ENCODE data around the gene OGA.

The OGA gene

GRCh38 chr10:101848408-101848807 is 30.2 kb upstream of the OGA start:
- H3K9me3 ChIP-seq (replicated peaks; ENCODE audit: insufficient read depth, low read length) = no peaks in the 10 kb centered on the region
- H2AFZ ChIP-seq (ENCODE audit: low read length) = no peak overlapping the region
- H3K4me2 ChIP-seq (ENCODE audit: low read depth, low read length) = no peak overlapping the region
- H4K20me1 ChIP-seq (ENCODE audit: insufficient read depth, low read length) = no peaks in the 10 kb centered on the region
- H3K9ac ChIP-seq (ENCODE audit: low read length) = no peak overlapping the region
- H3K36me3 ChIP-seq (replicated peaks; ENCODE audit: insufficient read depth, low read length) = no peaks in the 10 kb centered on the region
- no peaks in the 10 kb centered on the region for H3K79me2 ChIP-seq (ENCODE audit: low read length)
- no peaks in the 10 kb centered on the region for H3K4me1 ChIP-seq (ENCODE audit: low read length)
- DNase-seq = no peak
- TF ChIP-seq EZH2phosphoT487 (IDR thresholded peaks at IDR 0.05; ENCODE audit: low read length) (no peak), CTCF (IDR thresholded peaks at IDR 0.05; ENCODE audit: low read length) (no peak), EZH2 (optimal IDR thresholded peaks at IDR 0.05; ENCODE audit: low read depth, low read length) (no peak)
- no peak overlapping the region for H3K4me3 ChIP-seq (ENCODE audit: low read length)
- no peaks in the 10 kb centered on the region for H3K9me2 ChIP-seq (replicated peaks; ENCODE audit: insufficient read depth, low read length)
- H3K27me3 ChIP-seq (replicated peaks; ENCODE audit: insufficient read depth, low read length) = no peaks in the 10 kb centered on the region
- H3F3A ChIP-seq (ENCODE audit: insufficient read depth, low read length) = no peaks in the 10 kb centered on the region
- H3K27ac ChIP-seq (ENCODE audit: low read length) = no peak overlapping the region

GRCh38 chr10:101845893-101846292 is 27.6 kb upstream of the OGA start:
- no peaks in the 10 kb centered on the region for H3K36me3 ChIP-seq (replicated peaks; ENCODE audit: insufficient read depth, low read length)
- H3K9me3 ChIP-seq (replicated peaks; ENCODE audit: insufficient read depth, low read length) = no peaks in the 10 kb centered on the region
- no peaks in the 10 kb centered on the region for H3K27me3 ChIP-seq (replicated peaks; ENCODE audit: insufficient read depth, low read length)
- H4K20me1 ChIP-seq (ENCODE audit: insufficient read depth, low read length) = no peaks in the 10 kb centered on the region
- no peak overlapping the region for H2AFZ ChIP-seq (ENCODE audit: low read length)
- no peak for DNase-seq
- TF ChIP-seq EZH2 (optimal IDR thresholded peaks at IDR 0.05; ENCODE audit: low read depth, low read length) (no peak), EZH2phosphoT487 (IDR thresholded peaks at IDR 0.05; ENCODE audit: low read length) (no peak), CTCF (IDR thresholded peaks at IDR 0.05; ENCODE audit: low read length) (no peak)
- H3K4me3 ChIP-seq (ENCODE audit: low read length) = no peak overlapping the region
- no peaks in the 10 kb centered on the region for H3F3A ChIP-seq (ENCODE audit: insufficient read depth, low read length)
- no peaks in the 10 kb centered on the region for H3K9me2 ChIP-seq (replicated peaks; ENCODE audit: insufficient read depth, low read length)
- H3K27ac ChIP-seq (ENCODE audit: low read length) = no peak overlapping the region
- no peak overlapping the region for H3K9ac ChIP-seq (ENCODE audit: low read length)
- H3K79me2 ChIP-seq (ENCODE audit: low read length) = no peaks in the 10 kb centered on the region
- H3K4me1 ChIP-seq (ENCODE audit: low read length) = no peaks in the 10 kb centered on the region
- H3K4me2 ChIP-seq (ENCODE audit: low read depth, low read length) = no peak overlapping the region

GRCh38 chr10:101843032-101844021 is 25.1 kb upstream of the OGA start, which contains the start of gene KCNIP2:
Gene KCNIP2, minus strand, starts transcription at chr10:101843800. Its CDS starts 232 bp downstream, at chr10:101843568.
- no peaks in the 10 kb centered on the region for H3K79me2 ChIP-seq (ENCODE audit: low read length)
- H3K27ac ChIP-seq (ENCODE audit: low read length) = no peak within 1 kb of the TSS
- DNase-seq = no peak
- no peaks in the 10 kb centered on the region for H3K4me1 ChIP-seq (ENCODE audit: low read length)
- H3K9ac ChIP-seq (ENCODE audit: low read length) = no peak within 1 kb of the TSS
- no peak within 1 kb of the TSS for H3K4me2 ChIP-seq (ENCODE audit: low read depth, low read length)
- peak; percentile 43 for TF ChIP-seq CTCF (IDR thresholded peaks at IDR 0.05; ENCODE audit: low read length)
- TF ChIP-seq EZH2 (optimal IDR thresholded peaks at IDR 0.05; ENCODE audit: low read depth, low read length) = no peak
- no peaks in the 10 kb centered on the region for H3K9me2 ChIP-seq (replicated peaks; ENCODE audit: insufficient read depth, low read length)
- H2AFZ ChIP-seq (ENCODE audit: low read length) = no peak within 1 kb of the TSS
- H3K4me3 ChIP-seq (ENCODE audit: low read length) = no peak within 1 kb of the TSS
- H3F3A ChIP-seq (ENCODE audit: insufficient read depth, low read length) = no peaks in the 10 kb centered on the region
- no peaks in the 10 kb centered on the region for H3K36me3 ChIP-seq (replicated peaks; ENCODE audit: insufficient read depth, low read length)
- no peaks in the 10 kb centered on the region for H3K27me3 ChIP-seq (replicated peaks; ENCODE audit: insufficient read depth, low read length)
- H3K9me3 ChIP-seq (replicated peaks; ENCODE audit: insufficient read depth, low read length) = no peaks in the 10 kb centered on the region
- H4K20me1 ChIP-seq (ENCODE audit: insufficient read depth, low read length) = no peaks in the 10 kb centered on the region

Data from MM.1S (cell line).